HepG2 (cell line): Measurements from ENCODE around the gene MRE11. TPM values are rescaled to one million over a fixed set of nuclear protein-coding genes. Genes with fewer than 3 reads are reported as not detected.
A peak's percentile ranks its signal among the peaks of the same experiment; 100 is the strongest.

ENCODE experiments used
- AHR ChIP-seq: IDR thresholded peaks from 2 replicates; pipeline ENCODE4 v1.6.1; 2018; ENCODE audit warnings: missing genetic modification reagents, missing compliant biosample characterization
- AKAP8 ChIP-seq: sonication (generic); formaldehyde crosslinking; IDR thresholded peaks from 2 replicates; pipeline ENCODE4 v1.5.1; 2020; ENCODE audit warnings: mild to moderate bottlenecking, missing genetic modification reagents
- ARNTL ChIP-seq: sonication (generic); formaldehyde crosslinking; IDR thresholded peaks from 2 replicates; pipeline ENCODE4 v1.4.0; 2020; ENCODE audit warnings: mild to moderate bottlenecking, missing genetic modification reagents
- CC2D1A ChIP-seq: sonication (generic); formaldehyde crosslinking; IDR thresholded peaks from 2 replicates; pipeline ENCODE4 v1.8.1; 2023; ENCODE audit warnings: mild to moderate bottlenecking, missing genetic modification reagents
- CREB1 ChIP-seq, 2 experiments: fragments of 450-650 bp in 1 of 2; IDR thresholded peaks; 2 replicates each; pipeline ENCODE4 v1.6.1; 2016 to 2017; ENCODE audit warnings: control low read depth in 1 of 2, mild to moderate bottlenecking in 1 of 2, missing compliant biosample characterization in 1 of 2, missing genetic modification characterization in 1 of 2
- DBP ChIP-seq: sonication (generic); formaldehyde crosslinking; IDR thresholded peaks from 2 replicates; pipeline ENCODE4 v1.4.0; 2020; ENCODE audit warnings: missing genetic modification reagents; ENCODE audit errors: not compliant biosample characterization
- HIC2 ChIP-seq: sonication (generic); formaldehyde crosslinking; IDR thresholded peaks from 2 replicates; pipeline ENCODE4 v1.9.0; 2022; ENCODE audit warnings: low read depth, missing genetic modification reagents
- KLF16 ChIP-seq, 2 experiments: sonication (generic) in 1 of 2; formaldehyde crosslinking in 1 of 2; IDR thresholded peaks; 2 replicates each; pipeline versions ENCODE4 v1.6.1 to v1.8.0; 2016 to 2023; ENCODE audit warnings: missing genetic modification reagents in 2 of 2, missing compliant biosample characterization in 1 of 2
- MIER3 ChIP-seq: IDR thresholded peaks from 2 replicates; pipeline ENCODE4 v1.6.1; 2016; ENCODE audit warnings: missing compliant biosample characterization, borderline replicate concordance
- PCBP1 ChIP-seq: fragments of 200-400 bp; formaldehyde crosslinking; IDR thresholded peaks from 2 replicates; pipeline ENCODE4 v1.6.1; 2017; ENCODE audit warnings: mild to moderate bottlenecking, low read depth, low read length, borderline replicate concordance
- SALL1 ChIP-seq: sonication (generic); formaldehyde crosslinking; IDR thresholded peaks from 2 replicates; pipeline ENCODE4 v1.8.0; 2022; ENCODE audit warnings: mild to moderate bottlenecking, missing genetic modification reagents
- ZNF160 ChIP-seq: sonication (generic); formaldehyde crosslinking; IDR thresholded peaks from 2 replicates; pipeline ENCODE4 v1.8.0; 2022; ENCODE audit warnings: mild to moderate bottlenecking, inconsistent platforms, missing genetic modification reagents
- ZNF256 ChIP-seq: sonication (generic); formaldehyde crosslinking; conservative IDR thresholded peaks from 2 replicates; pipeline ENCODE4 v1.4.0; 2020; ENCODE audit warnings: missing genetic modification reagents
- ZNF501 ChIP-seq: sonication (generic); formaldehyde crosslinking; IDR thresholded peaks from 2 replicates; pipeline ENCODE4 v1.5.1; 2020; ENCODE audit warnings: mild to moderate bottlenecking, moderate library complexity, missing genetic modification reagents
- ZNF512 ChIP-seq: sonication (generic); formaldehyde crosslinking; IDR thresholded peaks from 2 replicates; pipeline ENCODE4 v1.4.0; 2020; ENCODE audit warnings: mild to moderate bottlenecking, missing genetic modification reagents
- ZNF580 ChIP-seq: IDR thresholded peaks from 2 replicates; pipeline ENCODE4 v1.6.1; 2016; ENCODE audit warnings: low read depth, borderline replicate concordance
- ZNF646 ChIP-seq: sonication (generic); formaldehyde crosslinking; IDR thresholded peaks from 2 replicates; pipeline ENCODE4 v1.9.0; 2021; ENCODE audit warnings: mild to moderate bottlenecking, missing genetic modification reagents
- ZSCAN12 ChIP-seq: sonication (generic); formaldehyde crosslinking; IDR thresholded peaks from 2 replicates; pipeline ENCODE4 v1.9.0; 2021; ENCODE audit warnings: mild to moderate bottlenecking, missing genetic modification reagents
- polyA plus RNA-seq, 8 experiments: library from polyadenylated mRNA; depleted of rRNA in 3 of 8; stranded (reverse) in 7 of 8; unstranded in 1 of 8; fragments of >200 nt; fragmentation: Illumina TruSeq in 4 of 8; extraction: Trizol in 4 of 8; gene quantifications; 2 replicates each; pipeline versions ENCODE4 v1.2.1 to v1.2.3, GENCODE V29; 2011 to 2016; ENCODE audit warnings: low read depth in 4 of 8, missing spikeins in 1 of 8, mixed read lengths in 1 of 8; ENCODE audit not compliant: insufficient read depth in 1 of 8
- total RNA-seq, 5 experiments: library from RNA; depleted of rRNA; stranded (reverse); fragments of >200 nt; fragmentation: Illumina TruSeq; extraction: Trizol; gene quantifications; 2 replicates each; pipeline ENCODE4 v1.2.3, GENCODE V29; 2016; ENCODE audit warnings: low read depth in 1 of 5

Gene MRE11
- total and polyA plus RNA-seq, 2 of the 13 experiments (the other 11 are each of a cell fraction or from before 2014, with no cell fraction given): 7.2 to 37.3 TPM

GRCh38 chr11:94511932-94512781 is 18.5 kb upstream of the MRE11 start, which contains the start of gene C11orf97 (continued):
- TF ChIP-seq CC2D1A (CRISPR knock-in tag): no peak
- no peak; the same call in 1 of the 2 replicates for TF ChIP-seq SALL1 (CRISPR knock-in tag)
- TF ChIP-seq ZNF160 (CRISPR knock-in tag): no peak
- peak; percentile 71; the same call in 1 of the 2 replicates for TF ChIP-seq ZNF501 (CRISPR knock-in tag)
- no peak for TF ChIP-seq ZNF512
- no peak for TF ChIP-seq MIER3 (CRISPR knock-in tag)
- no peak for TF ChIP-seq AHR
- no peak for TF ChIP-seq DBP (CRISPR knock-in tag)
- 0 out of 2 replicates have a peak, but pooled peaks have one; percentile 32 for TF ChIP-seq ARNTL (CRISPR knock-in tag)
- no peak for TF ChIP-seq CREB1 (IDR thresholded peaks at IDR 0.05)
- no peak for TF ChIP-seq CREB1 (CRISPR knock-in tag; IDR thresholded peaks at IDR 0.05)
- TF ChIP-seq PCBP1: no peak
- TF ChIP-seq ZNF256: no peak
- TF ChIP-seq KLF16 (CRISPR knock-in tag; IDR thresholded peaks at IDR 0.05): no peak
- no peak for TF ChIP-seq ZSCAN12 (CRISPR knock-in tag)
- TF ChIP-seq HIC2: no peak
- TF ChIP-seq AKAP8 (CRISPR knock-in tag): no peak
- TF ChIP-seq ZNF580 (CRISPR knock-in tag): no peak
- TF ChIP-seq ZNF646: no peak
